ENCODE data around the gene PLAA. TPM values are rescaled to one million over a fixed set of nuclear protein-coding genes. Genes with fewer than 3 reads are reported as not detected.

PLAA gene
- total and polyA plus RNA-seq, 2 donors from 2014 or later, result 12.0 to 26.9 TPM

DNA sequence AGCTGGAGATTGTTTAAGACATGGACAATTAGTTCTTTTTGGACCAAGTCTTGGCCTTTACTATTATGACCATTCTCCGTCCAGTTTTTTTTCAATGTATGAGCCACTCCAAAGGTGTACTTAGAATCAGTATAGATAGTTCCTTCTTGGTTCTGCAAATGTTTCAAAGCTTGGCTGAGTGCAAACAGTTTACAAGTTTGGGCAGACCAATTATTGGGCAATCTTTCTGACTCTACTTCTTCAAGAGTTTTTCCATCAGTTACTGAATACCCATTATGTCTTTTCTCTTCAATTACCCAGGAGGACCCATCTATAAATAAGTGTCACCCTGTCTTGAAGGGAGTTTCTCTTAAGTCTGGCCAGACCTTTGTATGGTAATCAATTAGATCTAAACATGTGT is 24.7 kb upstream of the PLAA start:
- Histone ChIP-seq H3K9me3 (ENCODE audit: control insufficient read depth in 2 of 3, insufficient read depth in 1 of 3, low read length in 3 of 3) (no peaks in the 10 kb centered on the region), H3K27me3 (ENCODE audit: control insufficient read depth, insufficient read depth, low read length) (no peaks in the 10 kb centered on the region), H3K27ac (ENCODE audit: low read depth in 2 of 2, low read length in 2 of 2) (no peak overlapping the region), H3K36me3 (ENCODE audit: control insufficient read depth in 2 of 3, insufficient read depth in 3 of 3, low read length in 3 of 3) (no peaks in the 10 kb centered on the region), H3K4me3 (ENCODE audit: low read length in 3 of 3) (no peak overlapping the region), H3K9ac (ENCODE audit: low read length in 3 of 3) (no peak overlapping the region), H3K4me1 (ENCODE audit: control insufficient read depth in 2 of 3, insufficient read depth in 2 of 3, low read depth in 1 of 3, low read length in 3 of 3) (no peaks in the 10 kb centered on the region)
- no peak for TF ChIP-seq CTCF (IDR thresholded peaks at IDR 0.05; ENCODE audit: borderline replicate concordance, extremely low read depth, insufficient read depth)
- no peak for FAIRE-seq
- DNase-seq, result no peak
- intact Hi-C loops (cut with DNase I), result no loop called here

DNA sequence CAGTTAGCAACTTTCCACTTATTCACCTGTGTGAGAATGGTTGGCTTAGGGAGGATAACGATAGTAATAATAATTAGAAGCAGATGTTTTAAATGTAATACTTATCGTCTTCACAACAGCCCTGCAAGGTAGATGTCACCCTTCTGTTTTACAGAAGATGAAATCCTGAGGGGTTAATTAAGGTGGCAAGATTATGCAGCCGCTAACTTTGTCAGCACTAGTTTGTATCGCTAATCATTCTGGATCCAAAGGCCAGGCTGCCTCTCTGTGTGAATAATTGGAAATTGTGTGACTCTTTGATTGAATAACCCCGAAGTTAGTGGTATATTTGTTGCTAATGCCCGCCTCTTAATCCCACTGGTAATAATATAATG is 9.8 kb upstream of the PLAA start:
- FAIRE-seq (no peak), DNase-seq (no peak)
- H3K9ac ChIP-seq (ENCODE audit: low read length in 3 of 3), result peak overlapping the region; percentile 78 to 98 (median 85)
- H3K27ac ChIP-seq (ENCODE audit: low read depth in 2 of 2, low read length in 2 of 2), result peak overlapping the region; percentile 63 to 88
- no peaks in the 10 kb centered on the region for H3K27me3 ChIP-seq (ENCODE audit: control insufficient read depth, insufficient read depth, low read length)
- H3K36me3 ChIP-seq (ENCODE audit: control insufficient read depth in 2 of 3, insufficient read depth in 3 of 3, low read length in 3 of 3), result no peaks in the 10 kb centered on the region
- intact Hi-C loops (cut with DNase I), result no loop called here
- TF ChIP-seq CTCF (IDR thresholded peaks at IDR 0.05; ENCODE audit: borderline replicate concordance, extremely low read depth, insufficient read depth), result no peak
- H3K4me3 ChIP-seq (ENCODE audit: low read length in 3 of 3), result peak overlapping the region; percentile 92 to 99 (median 97)
- H3K9me3 ChIP-seq (ENCODE audit: control insufficient read depth in 2 of 3, insufficient read depth in 1 of 3, low read length in 3 of 3), result no peaks in the 10 kb centered on the region
- H3K4me1 ChIP-seq (ENCODE audit: control insufficient read depth in 2 of 3, insufficient read depth in 2 of 3, low read depth in 1 of 3, low read length in 3 of 3), result peaks cover 0 to 9% (median 0%) of the 10 kb centered on the region in 3 donors

DNA sequence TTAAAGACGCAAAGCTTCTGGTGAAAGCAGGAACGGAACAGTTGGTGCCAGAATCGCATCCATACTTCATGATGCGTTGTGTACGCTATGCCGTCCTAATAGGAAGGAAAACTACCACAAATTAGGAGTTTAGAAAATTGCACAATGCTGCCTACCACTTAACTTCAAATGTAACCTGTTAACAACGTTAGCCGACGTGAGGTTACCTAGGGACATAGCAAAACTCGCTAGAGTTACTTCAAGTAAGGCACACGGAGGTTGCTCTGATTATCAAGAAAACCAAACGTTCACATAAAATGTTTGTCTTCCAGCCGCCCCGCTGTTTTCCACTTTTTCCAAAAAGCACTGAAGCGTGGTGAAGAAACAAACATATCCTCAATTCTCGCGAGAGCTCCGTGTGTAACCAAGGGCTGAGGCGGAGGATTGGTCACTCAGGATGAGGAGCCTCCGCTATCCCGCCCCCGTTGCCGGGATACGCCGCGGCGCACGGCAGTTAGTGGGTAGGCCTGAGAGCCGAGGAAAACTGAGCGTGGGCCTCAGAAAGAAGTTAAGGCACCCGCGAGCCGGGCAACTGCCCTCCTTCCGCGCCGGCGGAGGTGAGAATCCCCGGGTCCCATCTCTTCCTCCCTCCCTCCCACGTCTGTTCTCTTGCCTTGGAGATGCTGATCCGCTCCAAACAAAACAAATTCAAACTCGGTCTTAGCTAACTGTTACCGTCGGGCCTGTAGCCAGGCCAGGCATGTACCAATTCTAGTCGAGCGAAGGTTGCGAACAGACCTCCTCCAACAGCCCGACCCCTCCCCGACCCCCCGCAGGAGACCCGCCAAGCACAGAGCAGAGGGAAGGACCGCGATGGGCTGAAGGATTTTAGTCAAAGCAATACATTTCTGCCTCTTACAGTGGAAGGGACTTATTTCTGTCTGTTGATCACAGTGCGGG is 9.1 kb upstream of the PLAA start, which contains the start of gene IFT74:
Gene IFT74, plus strand, starts transcription at position 492 of the 939 bp plus-strand sequence. CDS start 5,556 bp downstream, outside the sequence.
- Histone ChIP-seq H3K36me3 (ENCODE audit: control insufficient read depth in 2 of 3, insufficient read depth in 3 of 3, low read length in 3 of 3) (no peaks in the 10 kb centered on the region), H3K4me1 (ENCODE audit: control insufficient read depth in 2 of 3, insufficient read depth in 2 of 3, low read depth in 1 of 3, low read length in 3 of 3) (peaks cover 0 to 9% (median 0%) of the 10 kb centered on the region in 3 donors), H3K9ac (ENCODE audit: low read length in 3 of 3) (peak within 1 kb of the TSS; percentile 85 to 99 (median 98)), H3K9me3 (ENCODE audit: control insufficient read depth in 2 of 3, insufficient read depth in 1 of 3, low read length in 3 of 3) (no peaks in the 10 kb centered on the region), H3K4me3 (ENCODE audit: low read length in 3 of 3) (peak within 1 kb of the TSS; percentile 92 to 99 (median 97)), H3K27me3 (ENCODE audit: control insufficient read depth, insufficient read depth, low read length) (no peaks in the 10 kb centered on the region), H3K27ac (ENCODE audit: low read depth in 2 of 2, low read length in 2 of 2) (peak within 1 kb of the TSS; percentile 63 to 88)
- peak; percentile 97 to 100 (median 99) for DNase-seq
- FAIRE-seq, result peak; percentile 97
- TF ChIP-seq CTCF (IDR thresholded peaks at IDR 0.05; ENCODE audit: borderline replicate concordance, extremely low read depth, insufficient read depth), result no peak
- intact Hi-C loops (cut with DNase I), result no loop called here
